ENCODE results near the gene ARHGAP19.

Gene ARHGAP19

GRCh38 chr10:97292097-97292861 is at the start of gene ARHGAP19:
ARHGAP19 (minus strand) TSS chr10:97292637; CDS start chr10:97292627, 10 bp downstream.
- Mint-ChIP-seq H3K4me1 (peaks cover 25% of the 10 kb centered on the region), H3K9me3 (no peaks in the 10 kb centered on the region), H3K4me3 (peak within 1 kb of the TSS; percentile 73), H3K36me3 (peaks cover 21% of the 10 kb centered on the region), H3K27ac (peak within 1 kb of the TSS; percentile 84)
- DNase-seq (ENCODE audit: low spot score in 2 of 2) = peak; percentile 73 to 93
- peak; percentile 99 for ATAC-seq

- Mint-ChIP-seq H3K4me3 (no peak overlapping the region), H3K9me3 (no peaks in the 10 kb centered on the region), H3K36me3 (no peaks in the 10 kb centered on the region), H3K4me1 (no peaks in the 10 kb centered on the region), H3K27ac (no peak overlapping the region)
- DNase-seq (ENCODE audit: low spot score in 2 of 2) = no peak
- no peak for ATAC-seq
Observed at GRCh38 chr10:97341416-97341815, 49.0 kb upstream of the ARHGAP19 start.

GRCh38 chr10:97338041-97338440 is 45.6 kb upstream of the ARHGAP19 start:
- no peak overlapping the region for H3K27ac Mint-ChIP-seq
- peaks cover 6% of the 10 kb centered on the region for H3K36me3 Mint-ChIP-seq
- DNase-seq (ENCODE audit: low spot score in 2 of 2) (no peak), ATAC-seq (no peak)
- peaks cover 8% of the 10 kb centered on the region for H3K4me1 Mint-ChIP-seq
- no peaks in the 10 kb centered on the region for H3K9me3 Mint-ChIP-seq
- H3K4me3 Mint-ChIP-seq = no peak overlapping the region

GRCh38 chr10:97336942-97337831 is 44.8 kb upstream of the ARHGAP19 start:
- no peak for DNase-seq (ENCODE audit: low spot score in 2 of 2)
- H3K9me3 Mint-ChIP-seq = no peaks in the 10 kb centered on the region
- peaks cover 9% of the 10 kb centered on the region for H3K36me3 Mint-ChIP-seq
- H3K27ac Mint-ChIP-seq = no peak overlapping the region
- H3K4me3 Mint-ChIP-seq = no peak overlapping the region
- no peak for ATAC-seq
- H3K4me1 Mint-ChIP-seq = peaks cover 16% of the 10 kb centered on the region

GRCh38 chr10:97336446-97336845 is 44.0 kb upstream of the ARHGAP19 start:
- no peak for DNase-seq (ENCODE audit: low spot score in 2 of 2)
- Mint-ChIP-seq H3K4me3 (no peak overlapping the region), H3K27ac (no peak overlapping the region), H3K36me3 (peaks cover 12% of the 10 kb centered on the region), H3K4me1 (peaks cover 22% of the 10 kb centered on the region), H3K9me3 (no peaks in the 10 kb centered on the region)
- ATAC-seq = no peak

GRCh38 chr10:97336006-97336405 is 43.6 kb upstream of the ARHGAP19 start:
- peak overlapping the region; percentile 91 for H3K4me3 Mint-ChIP-seq
- H3K4me1 Mint-ChIP-seq = peaks cover 27% of the 10 kb centered on the region
- no peak for ATAC-seq
- peaks cover 15% of the 10 kb centered on the region for H3K36me3 Mint-ChIP-seq
- H3K9me3 Mint-ChIP-seq = no peaks in the 10 kb centered on the region
- DNase-seq (ENCODE audit: low spot score in 2 of 2) = no peak
- H3K27ac Mint-ChIP-seq = no peak overlapping the region

- H3K4me1 Mint-ChIP-seq = peaks cover 30% of the 10 kb centered on the region
- H3K4me3 Mint-ChIP-seq = peak overlapping the region; percentile 91
- H3K27ac Mint-ChIP-seq = peak overlapping the region; percentile 87
- H3K36me3 Mint-ChIP-seq = peaks cover 16% of the 10 kb centered on the region
- DNase-seq (ENCODE audit: low spot score in 2 of 2) (no peak), ATAC-seq (no peak)
- H3K9me3 Mint-ChIP-seq = no peaks in the 10 kb centered on the region
Observed at GRCh38 chr10:97335188-97335619, 42.8 kb upstream of the ARHGAP19 start.

- ATAC-seq = peak; percentile 89
- H3K4me3 Mint-ChIP-seq = peak within 1 kb of the TSS; percentile 91
- peak within 1 kb of the TSS; percentile 94 for H3K27ac Mint-ChIP-seq
- peaks cover 36% of the 10 kb centered on the region for H3K4me1 Mint-ChIP-seq
- H3K36me3 Mint-ChIP-seq = peaks cover 23% of the 10 kb centered on the region
- no peaks in the 10 kb centered on the region for H3K9me3 Mint-ChIP-seq
- peak; percentile 78 to 93 for DNase-seq (ENCODE audit: low spot score in 2 of 2)
Observed at GRCh38 chr10:97334370-97335175, 42.1 kb upstream of the ARHGAP19 start, which contains the start of gene FRAT2. FRAT2 (minus strand) TSS chr10:97334729; CDS start chr10:97334572, 157 bp downstream.

GRCh38 chr10:97333601-97334369 is 41.3 kb upstream of the ARHGAP19 start:
- H3K27ac Mint-ChIP-seq = peak overlapping the region; percentile 94
- no peaks in the 10 kb centered on the region for H3K9me3 Mint-ChIP-seq
- peak; percentile 57 for ATAC-seq
- peaks cover 37% of the 10 kb centered on the region for H3K4me1 Mint-ChIP-seq
- peaks cover 31% of the 10 kb centered on the region for H3K36me3 Mint-ChIP-seq
- DNase-seq (ENCODE audit: low spot score in 2 of 2) = peak; percentile 16 to 73
- peak overlapping the region; percentile 91 for H3K4me3 Mint-ChIP-seq

GRCh38 chr10:97333351-97333600 is 40.8 kb upstream of the ARHGAP19 start:
- Mint-ChIP-seq H3K9me3 (no peaks in the 10 kb centered on the region), H3K36me3 (peaks cover 32% of the 10 kb centered on the region), H3K4me3 (peak overlapping the region; percentile 91), H3K27ac (peak overlapping the region; percentile 94), H3K4me1 (peaks cover 37% of the 10 kb centered on the region)
- ATAC-seq (no peak), DNase-seq (ENCODE audit: low spot score in 2 of 2) (no peak)

GRCh38 chr10:97332591-97333350 is 40.3 kb upstream of the ARHGAP19 start:
- DNase-seq (ENCODE audit: low spot score in 2 of 2) = no peak

GRCh38 chr10:97331153-97331703 is 38.8 kb upstream of the ARHGAP19 start:
- DNase-seq (ENCODE audit: low spot score in 2 of 2) (no peak), ATAC-seq (no peak)
- Mint-ChIP-seq H3K9me3 (no peaks in the 10 kb centered on the region), H3K27ac (peak overlapping the region; percentile 41), H3K36me3 (peaks cover 32% of the 10 kb centered on the region), H3K4me3 (peak overlapping the region; percentile 91), H3K4me1 (peaks cover 53% of the 10 kb centered on the region)

More at GRCh38 chr10:97332591-97333350, 40.3 kb upstream of the ARHGAP19 start:
- H3K27ac Mint-ChIP-seq = peak overlapping the region; percentile 94
- peaks cover 42% of the 10 kb centered on the region for H3K4me1 Mint-ChIP-seq
- peaks cover 32% of the 10 kb centered on the region for H3K36me3 Mint-ChIP-seq
- no peaks in the 10 kb centered on the region for H3K9me3 Mint-ChIP-seq
- no peak for ATAC-seq
- peak overlapping the region; percentile 91 for H3K4me3 Mint-ChIP-seq

GRCh38 chr10:97329766-97330165 is 37.3 kb upstream of the ARHGAP19 start:
- H3K4me1 Mint-ChIP-seq = peaks cover 53% of the 10 kb centered on the region
- no peaks in the 10 kb centered on the region for H3K9me3 Mint-ChIP-seq
- ATAC-seq (no peak), DNase-seq (ENCODE audit: low spot score in 2 of 2) (no peak)
- H3K36me3 Mint-ChIP-seq = peaks cover 32% of the 10 kb centered on the region
- no peak overlapping the region for H3K4me3 Mint-ChIP-seq
- H3K27ac Mint-ChIP-seq = peak overlapping the region; percentile 1

Data from stimulated activated effector memory CD8-positive, alpha-beta T cell treated with anti-CD3 and anti-CD28 coated beads, Interleukin-12 subunit alpha, Interleukin-12 subunit beta, amount 100 ng/mL, for 72 hours (primary cell).